BE2C (cell line): Measurements from ENCODE around the gene LHX8.

ENCODE experiments used
- DNase-seq: peaks from one replicate; pipeline ENCODE4 v3.0.0-alpha.2; 2020
- H3K27me3 ChIP-seq: fragments of 250-450 bp; sonication (Bioruptor Pico); 2 replicates; pipeline ENCODE4 v1.5.1; 2020; ENCODE audit warnings: mild to moderate bottlenecking
- H3K36me3 ChIP-seq: fragments of 250-450 bp; sonication (Bioruptor Pico); 2 replicates; pipeline ENCODE4 v1.5.1; 2020; ENCODE audit warnings: mild to moderate bottlenecking
- H3K4me1 ChIP-seq: fragments of 250-450 bp; sonication (Bioruptor Pico); 2 replicates; pipeline ENCODE4 v1.5.1; 2020
- H3K4me3 ChIP-seq: 2 replicates; pipeline ENCODE4 v1.5.1; 2011; ENCODE audit warnings: low read depth, low read length
- H3K9me3 ChIP-seq: fragments of 250-450 bp; sonication (Bioruptor Pico); 2 replicates; pipeline ENCODE4 v1.5.1; 2020
- CTCF ChIP-seq: IDR thresholded peaks from 2 replicates; pipeline ENCODE4 v1.5.1; 2012; ENCODE audit warnings: mild to moderate bottlenecking, low read depth, low read length

Gene LHX8

GRCh38 chr1:75131565-75132241, 2.5 kb upstream of the LHX8 start:
- DNase-seq: no peak
- H3K4me3 ChIP-seq: no peak overlapping the region
- H3K4me1 ChIP-seq: no peaks in the 10 kb centered on the region
- H3K9me3 ChIP-seq: no peaks in the 10 kb centered on the region
- no peaks in the 10 kb centered on the region for H3K36me3 ChIP-seq
- peaks cover 99% of the 10 kb centered on the region for H3K27me3 ChIP-seq
- TF ChIP-seq CTCF: no peak

- peaks cover 97% of the 10 kb centered on the region for H3K27me3 ChIP-seq
- no peaks in the 10 kb centered on the region for H3K4me1 ChIP-seq
- no peak for DNase-seq
- H3K9me3 ChIP-seq: no peaks in the 10 kb centered on the region
- H3K36me3 ChIP-seq: no peaks in the 10 kb centered on the region
- no peak for TF ChIP-seq CTCF
- no peak overlapping the region for H3K4me3 ChIP-seq
These were observed 1.9 kb upstream of the LHX8 start for GRCh38 chr1:75132242-75132811.

GRCh38 chr1:75132812-75133619, 1.2 kb upstream of the LHX8 start:
- no peak for TF ChIP-seq CTCF
- Histone ChIP-seq H3K4me1 (no peaks in the 10 kb centered on the region), H3K9me3 (no peaks in the 10 kb centered on the region), H3K27me3 (peaks cover 97% of the 10 kb centered on the region), H3K36me3 (no peaks in the 10 kb centered on the region), H3K4me3 (no peak overlapping the region)
- DNase-seq: no peak

GRCh38 chr1:75134647-75135572, 722 bp downstream of the LHX8 start:
- no peak for TF ChIP-seq CTCF
- Histone ChIP-seq H3K36me3 (no peaks in the 10 kb centered on the region), H3K9me3 (no peaks in the 10 kb centered on the region), H3K27me3 (peaks cover 90% of the 10 kb centered on the region), H3K4me3 (no peak overlapping the region), H3K4me1 (no peaks in the 10 kb centered on the region)
- no peak for DNase-seq

- no peak for DNase-seq
- Histone ChIP-seq H3K36me3 (no peaks in the 10 kb centered on the region), H3K27me3 (peaks cover 85% of the 10 kb centered on the region), H3K9me3 (no peaks in the 10 kb centered on the region), H3K4me3 (no peak overlapping the region), H3K4me1 (no peaks in the 10 kb centered on the region)
- TF ChIP-seq CTCF: no peak
These were observed 1.5 kb downstream of the LHX8 start for GRCh38 chr1:75135573-75136194.
